ENCODE measurements around the gene EXOC6B. TPM values are rescaled to one million over a fixed set of nuclear protein-coding genes. Genes with fewer than 3 reads are reported as not detected.

Gene EXOC6B
- total and polyA plus RNA-seq, 2 of the 8 experiments (the other 6 are each of a cell fraction or from before 2014, with no cell fraction given) = 13.5 to 33.0 TPM

GRCh38 chr2:72533765-72534164 is 292.1 kb downstream of the EXOC6B start:
- FAIRE-seq = no peak
- TF ChIP-seq SIN3A (conservative IDR thresholded peaks at IDR 0.05 in 1 of 2, IDR thresholded peaks at IDR 0.05 in 1 of 2; ENCODE audit: low read depth in 1 of 2, low read length in 2 of 2) = no peak
- TF ChIP-seq BCL11A (IDR thresholded peaks at IDR 0.05; ENCODE audit: low read depth in 2 of 2, low read length in 2 of 2) = no peak
- no peak for TF ChIP-seq SAP30 (IDR thresholded peaks at IDR 0.05; ENCODE audit: insufficient read depth, insufficient replicate concordance, low read length)
- no peak for TF ChIP-seq CTBP2 (IDR thresholded peaks at IDR 0.05; ENCODE audit: borderline replicate concordance, insufficient read depth, insufficient read length, low read length)
- no peak for TF ChIP-seq RAD21 (IDR thresholded peaks at IDR 0.05 in 1 of 2, conservative IDR thresholded peaks at IDR 0.05 in 1 of 2; ENCODE audit: low read depth in 2 of 2, low read length in 2 of 2)
- no peak for TF ChIP-seq POU5F1 (IDR thresholded peaks at IDR 0.05; ENCODE audit: low read depth, low read length)
- no peak for TF ChIP-seq CHD2 (IDR thresholded peaks at IDR 0.05; ENCODE audit: low read length)
- no peak for TF ChIP-seq POLR2AphosphoS5 (IDR thresholded peaks at IDR 0.05; ENCODE audit: low read depth, low read length)
- TF ChIP-seq HDAC6 (IDR thresholded peaks at IDR 0.05; ENCODE audit: low read depth, low read length) = no peak
- no peak for TF ChIP-seq RXRA (IDR thresholded peaks at IDR 0.05; ENCODE audit: insufficient read depth, low read depth, low read length)
- TF ChIP-seq SP4 (IDR thresholded peaks at IDR 0.05; ENCODE audit: low read length) = no peak
- no peak for TF ChIP-seq FOSL1 (IDR thresholded peaks at IDR 0.05; ENCODE audit: insufficient read depth, low read depth, low read length)
- TF ChIP-seq KDM4A (IDR thresholded peaks at IDR 0.05; ENCODE audit: low read depth, low read length, severe bottlenecking) = no peak
- TF ChIP-seq GTF2F1 (IDR thresholded peaks at IDR 0.05; ENCODE audit: borderline replicate concordance, low read depth, low read length) = no peak

More at GRCh38 chr2:72533765-72534164, 292.1 kb downstream of the EXOC6B start:
- no peaks in the 10 kb centered on the region for H3K9me3 ChIP-seq (ENCODE audit: insufficient read depth in 2 of 2, low read depth in 1 of 2, low read length in 1 of 2)
- no peak overlapping the region for H3K18ac ChIP-seq (ENCODE audit: extremely low read depth, low read length)
- H4K8ac ChIP-seq (ENCODE audit: extremely low read depth, insufficient read depth, low read length) = no peak overlapping the region
- H2BK20ac ChIP-seq (ENCODE audit: low read length) = no peak overlapping the region
- no peak overlapping the region for H2AK5ac ChIP-seq (ENCODE audit: low read depth, low read length)
- no peak overlapping the region for H3K4me2 ChIP-seq (ENCODE audit: insufficient read depth in 1 of 2, low read depth in 2 of 2, low read length in 2 of 2)
- DNase-seq (ENCODE audit: low read depth in 1 of 2, low spot score in 2 of 2) = no peak
- no peaks in the 10 kb centered on the region for H3K79me1 ChIP-seq (ENCODE audit: low read depth, low read length)
- no peak overlapping the region for H3K9ac ChIP-seq (replicated peaks in 1 of 4; ENCODE audit: extremely low read depth in 1 of 4, low read depth in 3 of 4, low read length in 3 of 4)
- H2BK15ac ChIP-seq (ENCODE audit: low read length) = no peak overlapping the region
- H3K36me3 ChIP-seq (ENCODE audit: control insufficient read depth in 2 of 4, insufficient read depth in 4 of 4, low read length in 3 of 4) = no peaks in the 10 kb centered on the region
- H3K23me2 ChIP-seq (ENCODE audit: low read depth, low read length) = no peaks in the 10 kb centered on the region
- H3K4me1 ChIP-seq (replicated peaks in 1 of 4; ENCODE audit: control insufficient read depth in 3 of 4, insufficient read depth in 4 of 4, low read length in 3 of 4) = peaks cover 0 to 1% (median under 1%) of the 10 kb centered on the region in 4 experiments; a peak in 3 of 7 replicates
- H3K14ac ChIP-seq (ENCODE audit: insufficient read length) = no peak overlapping the region
- ChIA-PET POLR2A (ENCODE audit: partially characterized antibody) (no interaction called here), CTCF (ENCODE audit: partially characterized antibody) (interaction anchor here (1.8 kb wide), 1 partner anchor 12 kb away, joined by 7 read pairs; no protein-coding TSS in a partner anchor)
- H2BK5ac ChIP-seq (ENCODE audit: low read depth, low read length) = no peak overlapping the region
- H3K23ac ChIP-seq (ENCODE audit: insufficient read length) = no peak overlapping the region
- no peaks in the 10 kb centered on the region for H3K27me3 ChIP-seq (replicated peaks in 1 of 4; ENCODE audit: control insufficient read depth in 3 of 4, extremely low read depth in 1 of 4, insufficient read depth in 3 of 4, low read length in 3 of 4)
- no peak overlapping the region for H3K4me3 ChIP-seq (ENCODE audit: extremely low read depth in 1 of 4, insufficient read depth in 2 of 4, low read depth in 3 of 4, low read length in 4 of 4)
- H4K91ac ChIP-seq (replicated peaks; ENCODE audit: insufficient read length, low read length) = no peak overlapping the region
- H2BK120ac ChIP-seq (replicated peaks; ENCODE audit: low read depth, low read length) = no peak overlapping the region
- H3K4ac ChIP-seq (replicated peaks; ENCODE audit: insufficient read length, low read depth, low read length) = no peak overlapping the region
- H2AFZ ChIP-seq (ENCODE audit: low read length) = no peak overlapping the region
- no peaks in the 10 kb centered on the region for H3K79me2 ChIP-seq (ENCODE audit: control insufficient read depth in 1 of 2, insufficient read depth in 2 of 2, low read length in 2 of 2)
- no peak overlapping the region for H2BK12ac ChIP-seq (ENCODE audit: low read depth, low read length)
- H3K56ac ChIP-seq (replicated peaks; ENCODE audit: insufficient read length, low read depth, low read length) = no peak overlapping the region
- no peaks in the 10 kb centered on the region for H4K20me1 ChIP-seq (replicated peaks in 1 of 2; ENCODE audit: control insufficient read depth in 1 of 2, insufficient read depth in 2 of 2, low read length in 2 of 2)
- WGBS, 2 experiments (ENCODE audit: extremely low coverage in 1 of 2, insufficient coverage in 1 of 2, insufficient read length in 1 of 2, insufficient replicate concordance in 2 of 2, low coverage in 1 of 2, low lambda C conversion rate in 2 of 2, missing lambda C conversion rate in 1 of 2) = 95% methylated on average over 1 of the region's 1 CpG; no CpG with 5 or more reads in 1 of the 2 experiments
- H3K27ac ChIP-seq (ENCODE audit: low read depth, low read length) = no peak overlapping the region
- no peak overlapping the region for H4K5ac ChIP-seq (ENCODE audit: insufficient read length, low read depth, low read length)
